Kidney epithelial cell (primary cell): Measurements from ENCODE around the gene TMEM208. TPM values are rescaled to one million over a fixed set of nuclear protein-coding genes. Genes with fewer than 3 reads are reported as not detected.

Experiments
- DNase-seq: peaks from one replicate; pipeline ENCODE4 v3.0.0-alpha.2; 2010; ENCODE audit warnings: low read depth
- H3K27me3 ChIP-seq: 2 replicates; pipeline ENCODE4 v1.6.0; 2011; ENCODE audit warnings: low read length; ENCODE audit not compliant: control insufficient read depth, insufficient read depth
- H3K36me3 ChIP-seq: 2 replicates; pipeline ENCODE4 v1.5.1; 2011; ENCODE audit warnings: low read length; ENCODE audit not compliant: control insufficient read depth, insufficient read depth
- H3K4me3 ChIP-seq: 2 replicates; pipeline ENCODE4 v1.5.1; 2011; ENCODE audit warnings: low read depth, mild to moderate bottlenecking, control low read depth, low read length
- total RNA-seq: library from RNA; depleted of rRNA; stranded (reverse); fragments of >200 nt; gene quantifications from 2 replicates; pipeline ENCODE4 v1.2.3, GENCODE V29; 2015
- TF ChIP-seq, protein P1 (sequence below): IDR thresholded peaks from 2 replicates; pipeline ENCODE4 v1.5.1; 2011; ENCODE audit warnings: mild to moderate bottlenecking, moderate library complexity, low read length, control low read depth, inconsistent platforms; ENCODE audit not compliant: insufficient read depth, poor library complexity, severe bottlenecking

TMEM208 gene
- total RNA-seq, 1 donor from 2014 or later: 59.3 TPM

DNA sequence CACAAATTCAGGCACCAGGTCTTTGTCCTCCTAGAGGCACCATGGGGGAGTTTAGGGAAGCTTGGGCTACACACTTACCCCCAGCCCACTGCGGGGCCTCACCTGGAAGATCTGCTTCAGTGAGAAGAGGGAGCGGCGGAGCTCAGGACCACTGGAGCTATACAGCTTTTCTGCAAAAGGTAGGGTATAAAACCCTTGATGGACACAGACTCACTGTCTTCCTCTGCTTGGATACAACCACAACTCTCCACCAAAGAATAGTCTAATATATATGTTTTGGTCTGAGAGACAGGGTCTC is 11.3 kb downstream of the TMEM208 start:
- no peak for DNase-seq
- H3K27me3 ChIP-seq: no peaks in the 10 kb centered on the region
- TF ChIP-seq, protein P1, sequence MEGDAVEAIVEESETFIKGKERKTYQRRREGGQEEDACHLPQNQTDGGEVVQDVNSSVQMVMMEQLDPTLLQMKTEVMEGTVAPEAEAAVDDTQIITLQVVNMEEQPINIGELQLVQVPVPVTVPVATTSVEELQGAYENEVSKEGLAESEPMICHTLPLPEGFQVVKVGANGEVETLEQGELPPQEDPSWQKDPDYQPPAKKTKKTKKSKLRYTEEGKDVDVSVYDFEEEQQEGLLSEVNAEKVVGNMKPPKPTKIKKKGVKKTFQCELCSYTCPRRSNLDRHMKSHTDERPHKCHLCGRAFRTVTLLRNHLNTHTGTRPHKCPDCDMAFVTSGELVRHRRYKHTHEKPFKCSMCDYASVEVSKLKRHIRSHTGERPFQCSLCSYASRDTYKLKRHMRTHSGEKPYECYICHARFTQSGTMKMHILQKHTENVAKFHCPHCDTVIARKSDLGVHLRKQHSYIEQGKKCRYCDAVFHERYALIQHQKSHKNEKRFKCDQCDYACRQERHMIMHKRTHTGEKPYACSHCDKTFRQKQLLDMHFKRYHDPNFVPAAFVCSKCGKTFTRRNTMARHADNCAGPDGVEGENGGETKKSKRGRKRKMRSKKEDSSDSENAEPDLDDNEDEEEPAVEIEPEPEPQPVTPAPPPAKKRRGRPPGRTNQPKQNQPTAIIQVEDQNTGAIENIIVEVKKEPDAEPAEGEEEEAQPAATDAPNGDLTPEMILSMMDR: no peak
- H3K4me3 ChIP-seq: no peak overlapping the region
- H3K36me3 ChIP-seq: peaks cover 4% of the 10 kb centered on the region

GRCh38 chr16:67238806-67239470 is 12.0 kb downstream of the TMEM208 start:
- no peak overlapping the region for H3K4me3 ChIP-seq
- peaks cover 4% of the 10 kb centered on the region for H3K36me3 ChIP-seq
- TF ChIP-seq, protein P1: no peak
- no peak for DNase-seq
- H3K27me3 ChIP-seq: no peaks in the 10 kb centered on the region

- Histone ChIP-seq H3K4me3 (no peak overlapping the region), H3K27me3 (no peaks in the 10 kb centered on the region), H3K36me3 (peaks cover 4% of the 10 kb centered on the region)
- DNase-seq: no peak
- TF ChIP-seq, protein P1: no peak
Observed at GRCh38 chr16:67240506-67240905, 13.6 kb downstream of the TMEM208 start.

DNA sequence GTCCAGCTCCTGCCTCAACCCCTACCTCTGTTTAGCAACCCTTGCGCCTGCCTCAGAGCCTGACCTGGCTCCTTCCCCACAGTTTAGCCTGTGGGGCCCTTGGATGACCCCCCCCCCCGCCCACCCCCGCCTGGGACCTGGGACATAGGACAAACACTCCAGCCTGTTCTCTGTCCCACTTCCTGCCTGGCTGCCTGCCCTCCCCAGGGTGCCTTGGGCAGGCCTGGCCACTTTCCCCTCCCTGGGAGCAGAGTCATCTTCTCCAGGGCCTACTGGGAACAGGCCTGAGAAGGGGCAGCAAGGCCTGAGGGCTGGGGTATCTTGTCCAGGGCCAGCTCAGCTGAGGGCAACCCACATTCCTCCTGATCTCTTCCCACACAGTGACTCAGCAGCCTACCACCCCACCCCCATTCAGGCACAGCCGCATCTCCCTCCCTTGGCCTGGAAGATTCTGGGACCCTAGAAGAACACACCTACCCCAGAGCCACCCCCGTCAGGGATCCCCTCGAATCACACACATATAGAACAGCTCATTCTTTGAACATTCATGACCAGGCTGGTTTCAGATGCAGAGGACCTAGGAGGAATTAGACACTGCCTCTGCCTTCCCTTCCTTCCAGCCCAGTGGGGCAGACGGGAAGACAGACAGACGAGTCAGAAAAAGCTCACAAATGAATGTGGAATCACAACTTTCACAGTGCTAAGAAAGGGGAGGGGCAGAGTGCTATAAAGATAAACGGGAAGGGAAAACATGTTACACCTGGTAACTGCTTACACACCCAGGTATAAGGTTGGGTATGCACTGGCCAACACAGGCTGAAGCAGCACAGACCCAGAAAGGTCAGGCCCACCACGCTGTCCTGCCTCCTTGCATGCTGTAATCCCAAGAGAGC is 14.3 kb downstream of the TMEM208 start:
- no peak overlapping the region for H3K4me3 ChIP-seq

DNA sequence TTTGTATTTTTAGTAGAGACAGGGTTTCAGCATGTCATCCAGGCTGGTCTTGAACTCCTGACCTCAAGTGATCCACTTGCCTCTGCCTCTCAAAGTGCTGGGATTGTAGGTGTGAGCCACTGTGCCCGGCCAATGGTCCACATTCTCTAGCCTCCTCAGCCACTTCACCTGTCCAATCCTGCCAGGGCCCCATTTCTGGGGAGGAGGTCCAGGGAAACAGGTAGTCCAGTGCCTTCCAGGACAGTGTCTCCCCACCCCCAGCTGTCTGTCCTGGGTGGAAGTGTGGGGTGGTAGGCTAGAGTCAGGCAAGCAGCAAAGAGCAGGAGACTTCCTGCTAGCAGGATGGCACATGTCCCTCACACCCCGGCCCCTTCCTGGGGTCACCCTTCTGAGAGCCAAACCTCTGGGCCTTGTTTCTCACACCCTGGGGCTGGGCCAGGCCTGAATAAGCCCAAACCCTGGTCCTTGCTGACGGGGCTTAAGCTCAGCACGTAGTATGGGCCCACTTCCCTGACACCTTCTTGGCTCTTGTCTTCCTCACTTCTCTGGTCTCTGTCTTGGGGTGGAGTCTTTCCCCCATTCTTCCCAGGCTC is 15.3 kb downstream of the TMEM208 start:
- DNase-seq: no peak
- no peak overlapping the region for H3K4me3 ChIP-seq
- TF ChIP-seq, protein P1: no peak

More for the DNA sequence above, 14.3 kb downstream of the TMEM208 start:
- Histone ChIP-seq H3K27me3 (no peaks in the 10 kb centered on the region), H3K36me3 (peaks cover 4% of the 10 kb centered on the region)
- TF ChIP-seq, protein P1: no peak
- DNase-seq: peak; percentile 70

More for the DNA sequence above, 15.3 kb downstream of the TMEM208 start:
- H3K27me3 ChIP-seq: no peaks in the 10 kb centered on the region
- peaks cover 4% of the 10 kb centered on the region for H3K36me3 ChIP-seq
